ENCODE data around the gene LRRC74A. TPM values are rescaled to one million over a fixed set of nuclear protein-coding genes. Genes with fewer than 3 reads are reported as not detected.
"Not testable (repeated sequence)": the region's sequence is repeated elsewhere in the genome, so short reads cannot be mapped to it uniquely, and the experiment has no call there.

LRRC74A gene
- total and polyA plus RNA-seq, 10 donors: 0.03 to 0.43 (median 0.16) TPM; not detected in 5

- Histone ChIP-seq H3K9me3 (peaks cover 0 to 18% (median 11%) of the 10 kb centered on the region in 8 donors), H3K36me3 (no peaks in the 10 kb centered on the region), H3K27ac (no peak overlapping the region), H3K4me3 (no peak overlapping the region), H3K27me3 (replicated peaks in 1 of 7) (no peaks in the 10 kb centered on the region), H3K4me1 (no peaks in the 10 kb centered on the region)
- TF ChIP-seq POLR2A (IDR thresholded peaks at IDR 0.05): no peak
- no peak for TF ChIP-seq CTCF (IDR thresholded peaks at IDR 0.05 in 8 of 11, conservative IDR thresholded peaks at IDR 0.05 in 3 of 11)
- no peak for TF ChIP-seq POLR2AphosphoS5 (IDR thresholded peaks at IDR 0.05)
- intact Hi-C loops (cut with DNase I; ENCODE audit: low total_unique reads): no loop called here
- DNase-seq: no peak
- 89 to 95% (median 93%) methylated on average over 5 of the region's 5 CpGs for WGBS, 5 donors
Observed at GRCh38 chr14:76894308-76894707, 68.1 kb downstream of the LRRC74A start.

GRCh38 chr14:76898006-76898405, 71.8 kb downstream of the LRRC74A start:
- H3K36me3 ChIP-seq; H3K4me3 ChIP-seq; H3K9me3 ChIP-seq; H3K27ac ChIP-seq; H3K4me1 ChIP-seq; intact Hi-C loops (cut with DNase I; ENCODE audit: low total_unique reads); DNase-seq; H3K27me3 ChIP-seq (replicated peaks in 1 of 7): not testable (repeated sequence)
- WGBS, 5 donors: 93 to 98% (median 95%) methylated on average over 16 to 37 of the region's 37 CpGs

- Histone ChIP-seq H3K27me3 (replicated peaks in 1 of 7) (no peaks in the 10 kb centered on the region), H3K36me3 (no peaks in the 10 kb centered on the region), H3K4me3 (no peak overlapping the region), H3K27ac (no peak overlapping the region), H3K9me3 (peaks cover 0 to 4% (median 0%) of the 10 kb centered on the region in 8 donors), H3K4me1 (peaks cover 5 to 22% (median 18%) of the 10 kb centered on the region in 6 donors)
- 69 to 94% (median 82%) methylated on average over 4 of the region's 4 CpGs for WGBS, 5 donors
- intact Hi-C loops (cut with DNase I; ENCODE audit: low total_unique reads): no loop called here
- no peak for DNase-seq
- TF ChIP-seq POLR2A (IDR thresholded peaks at IDR 0.05): no peak
- no peak for TF ChIP-seq CTCF (IDR thresholded peaks at IDR 0.05 in 8 of 11, conservative IDR thresholded peaks at IDR 0.05 in 3 of 11)
- TF ChIP-seq POLR2AphosphoS5 (IDR thresholded peaks at IDR 0.05): no peak
Observed at GRCh38 chr14:76900682-76901081, 74.5 kb downstream of the LRRC74A start.

- DNase-seq: no peak
- no peaks in the 10 kb centered on the region for H3K36me3 ChIP-seq
- H3K9me3 ChIP-seq: peaks cover 0 to 4% (median 0%) of the 10 kb centered on the region in 8 donors
- H3K27me3 ChIP-seq (replicated peaks in 1 of 7): no peaks in the 10 kb centered on the region
- no peak for TF ChIP-seq POLR2AphosphoS5 (IDR thresholded peaks at IDR 0.05)
- 73 to 84% (median 79%) methylated on average over 5 to 6 of the region's 6 CpGs for WGBS, 5 donors
- H3K4me3 ChIP-seq: no peak overlapping the region
- H3K4me1 ChIP-seq: peaks cover 5 to 24% (median 21%) of the 10 kb centered on the region in 6 donors
- intact Hi-C loops (cut with DNase I; ENCODE audit: low total_unique reads): no loop called here
- H3K27ac ChIP-seq: no peak overlapping the region
Observed at GRCh38 chr14:76901171-76902055, 75.2 kb downstream of the LRRC74A start.

DNA sequence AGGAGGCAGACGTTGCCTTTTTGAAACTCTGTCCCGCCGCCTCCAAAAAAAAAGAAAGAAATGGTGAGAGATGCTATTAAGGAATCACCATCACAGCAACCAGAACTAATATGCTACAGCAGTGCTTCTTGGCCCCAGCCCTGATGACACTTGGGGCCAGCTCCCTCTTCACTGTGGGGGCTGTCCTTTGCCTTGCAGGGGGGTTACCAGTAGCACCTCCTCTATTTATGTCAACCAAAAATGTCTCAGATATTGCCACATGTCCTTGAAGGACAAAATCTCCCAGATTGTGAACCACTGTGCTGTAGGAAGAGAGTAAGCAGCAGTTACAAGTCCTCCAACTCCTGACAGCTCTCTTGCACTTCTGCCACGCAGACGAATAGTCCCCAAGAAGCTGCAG, 76.4 kb downstream of the LRRC74A start:
- TF ChIP-seq CTCF (IDR thresholded peaks at IDR 0.05 in 8 of 11, conservative IDR thresholded peaks at IDR 0.05 in 3 of 11) (no peak), POLR2A (IDR thresholded peaks at IDR 0.05) (no peak), POLR2AphosphoS5 (IDR thresholded peaks at IDR 0.05) (no peak)
- WGBS, 5 donors: 77 to 90% (median 85%) methylated on average over 5 of the region's 5 CpGs

More for the DNA sequence above, 76.4 kb downstream of the LRRC74A start:
- Histone ChIP-seq H3K36me3 (no peaks in the 10 kb centered on the region), H3K4me3 (no peak overlapping the region), H3K4me1 (peaks cover 5 to 24% (median 21%) of the 10 kb centered on the region in 6 donors), H3K27me3 (replicated peaks in 1 of 7) (no peaks in the 10 kb centered on the region), H3K27ac (peak overlapping the region in 3 of 8 donors; percentile 11 to 78 (median 27)), H3K9me3 (peaks cover 0 to 4% (median 0%) of the 10 kb centered on the region in 8 donors)
- intact Hi-C loops (cut with DNase I; ENCODE audit: low total_unique reads): no loop called here
- no peak for DNase-seq

Data from spleen (tissue), 11 donors.